ENCODE results near the gene SH3PXD2A.

The SH3PXD2A gene

DNA sequence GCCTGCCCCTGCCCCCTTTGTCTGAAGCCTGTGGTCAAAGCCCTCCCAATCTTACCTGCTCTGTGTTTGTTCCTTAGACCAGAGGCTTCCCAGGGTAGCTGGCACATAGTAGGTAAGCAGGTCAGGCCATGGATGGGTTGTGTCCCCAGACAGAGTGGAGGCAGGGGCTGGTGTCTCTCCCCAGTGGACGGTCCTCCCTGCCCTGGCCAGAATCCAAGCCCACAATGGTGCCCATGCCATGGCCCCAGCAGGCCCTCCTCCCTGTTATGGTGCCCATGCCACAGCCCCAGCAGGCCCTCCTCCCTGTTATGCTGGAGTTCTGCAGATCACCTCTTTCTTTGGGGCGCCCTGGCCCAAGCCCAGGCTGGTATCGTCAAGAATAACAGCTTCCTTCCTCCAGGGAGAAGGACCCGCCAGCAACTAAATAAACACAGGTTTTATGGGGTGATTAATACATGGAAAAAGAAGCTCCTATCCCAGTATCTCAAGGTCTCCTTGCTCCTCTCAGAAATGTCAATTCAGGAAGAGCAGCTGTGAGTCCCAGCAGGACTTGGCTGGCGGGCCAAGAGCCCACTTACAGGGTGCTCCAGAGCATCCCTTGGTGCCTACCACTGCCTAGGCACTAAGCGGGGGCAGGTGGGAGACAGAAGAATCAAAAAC, 279.8 kb downstream of the SH3PXD2A start:
- no peak overlapping the region; the same call in 1 of the 2 replicates for H3K27ac ChIP-seq
- TF ChIP-seq, protein P1, sequence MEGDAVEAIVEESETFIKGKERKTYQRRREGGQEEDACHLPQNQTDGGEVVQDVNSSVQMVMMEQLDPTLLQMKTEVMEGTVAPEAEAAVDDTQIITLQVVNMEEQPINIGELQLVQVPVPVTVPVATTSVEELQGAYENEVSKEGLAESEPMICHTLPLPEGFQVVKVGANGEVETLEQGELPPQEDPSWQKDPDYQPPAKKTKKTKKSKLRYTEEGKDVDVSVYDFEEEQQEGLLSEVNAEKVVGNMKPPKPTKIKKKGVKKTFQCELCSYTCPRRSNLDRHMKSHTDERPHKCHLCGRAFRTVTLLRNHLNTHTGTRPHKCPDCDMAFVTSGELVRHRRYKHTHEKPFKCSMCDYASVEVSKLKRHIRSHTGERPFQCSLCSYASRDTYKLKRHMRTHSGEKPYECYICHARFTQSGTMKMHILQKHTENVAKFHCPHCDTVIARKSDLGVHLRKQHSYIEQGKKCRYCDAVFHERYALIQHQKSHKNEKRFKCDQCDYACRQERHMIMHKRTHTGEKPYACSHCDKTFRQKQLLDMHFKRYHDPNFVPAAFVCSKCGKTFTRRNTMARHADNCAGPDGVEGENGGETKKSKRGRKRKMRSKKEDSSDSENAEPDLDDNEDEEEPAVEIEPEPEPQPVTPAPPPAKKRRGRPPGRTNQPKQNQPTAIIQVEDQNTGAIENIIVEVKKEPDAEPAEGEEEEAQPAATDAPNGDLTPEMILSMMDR (conservative IDR thresholded peaks at IDR 0.05): no peak
- TF ChIP-seq ZFX (IDR thresholded peaks at IDR 0.05): no peak

DNA sequence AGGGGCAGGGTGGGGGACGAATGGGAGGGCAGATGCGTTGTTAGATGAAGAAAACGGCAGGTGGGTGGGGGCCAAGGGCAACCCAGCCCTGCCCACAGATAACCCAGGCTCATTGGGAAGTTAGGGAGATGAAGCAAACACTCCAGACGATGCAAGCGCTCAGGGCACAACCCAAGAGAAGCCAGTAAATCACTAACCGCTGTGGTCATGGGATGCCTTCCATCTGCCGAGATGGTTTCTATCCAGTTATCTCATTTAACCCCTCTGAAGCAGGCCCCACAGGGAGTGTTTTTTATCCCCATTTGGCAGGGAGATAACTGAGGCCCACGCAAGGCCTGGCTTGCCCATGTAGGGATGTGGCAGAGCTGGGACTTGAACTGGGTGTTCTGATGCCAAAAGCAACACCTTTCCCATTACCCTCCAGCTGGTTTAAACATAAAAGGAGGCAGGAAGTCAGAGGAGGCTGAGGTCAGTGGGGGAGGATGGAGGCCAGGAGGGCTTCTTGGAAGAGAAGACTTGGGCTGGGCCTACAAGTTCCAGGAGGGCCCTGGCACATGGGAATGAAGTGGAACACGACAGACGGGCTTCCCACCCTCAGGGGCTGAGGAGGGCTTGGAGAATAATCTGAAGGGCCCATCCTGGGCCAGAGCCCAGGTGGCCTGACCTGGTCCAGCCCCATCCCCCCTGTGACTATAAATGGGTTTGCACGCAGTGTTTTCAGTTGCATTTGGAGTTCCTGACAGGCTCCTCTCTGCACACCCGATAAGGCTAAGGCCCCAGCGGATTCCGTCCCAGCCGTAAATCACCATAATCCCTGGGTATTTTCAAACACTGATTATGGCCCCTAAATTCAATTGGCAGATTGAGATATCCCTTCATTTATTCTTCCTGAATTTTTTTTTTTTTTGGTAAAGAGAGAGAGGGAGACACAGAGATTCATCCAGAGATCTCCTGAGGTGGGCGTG, 281.0 kb downstream of the SH3PXD2A start:
- H3K27ac ChIP-seq: no peak overlapping the region; the same call in 1 of the 2 replicates
- no peak for TF ChIP-seq ZFX (IDR thresholded peaks at IDR 0.05)

DNA sequence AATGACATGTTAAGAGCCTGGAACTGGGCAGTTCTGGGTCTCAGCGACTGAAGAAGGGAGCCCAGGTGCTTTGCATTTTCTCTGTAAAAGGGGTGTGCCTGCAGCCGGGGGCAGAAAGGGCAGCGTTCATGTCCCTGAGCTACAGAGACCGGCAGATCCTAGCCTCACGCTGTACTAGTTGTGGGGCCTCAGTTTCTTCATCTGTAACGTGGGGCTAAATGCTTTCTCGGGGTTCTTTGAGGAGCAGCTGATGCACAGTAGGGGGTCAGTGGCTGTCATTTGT, 282.2 kb downstream of the SH3PXD2A start:
- TF ChIP-seq, protein P1 (conservative IDR thresholded peaks at IDR 0.05): no peak
- no peak for TF ChIP-seq ZFX (IDR thresholded peaks at IDR 0.05)
- H3K27ac ChIP-seq: no peak overlapping the region; the same call in 1 of the 2 replicates

DNA sequence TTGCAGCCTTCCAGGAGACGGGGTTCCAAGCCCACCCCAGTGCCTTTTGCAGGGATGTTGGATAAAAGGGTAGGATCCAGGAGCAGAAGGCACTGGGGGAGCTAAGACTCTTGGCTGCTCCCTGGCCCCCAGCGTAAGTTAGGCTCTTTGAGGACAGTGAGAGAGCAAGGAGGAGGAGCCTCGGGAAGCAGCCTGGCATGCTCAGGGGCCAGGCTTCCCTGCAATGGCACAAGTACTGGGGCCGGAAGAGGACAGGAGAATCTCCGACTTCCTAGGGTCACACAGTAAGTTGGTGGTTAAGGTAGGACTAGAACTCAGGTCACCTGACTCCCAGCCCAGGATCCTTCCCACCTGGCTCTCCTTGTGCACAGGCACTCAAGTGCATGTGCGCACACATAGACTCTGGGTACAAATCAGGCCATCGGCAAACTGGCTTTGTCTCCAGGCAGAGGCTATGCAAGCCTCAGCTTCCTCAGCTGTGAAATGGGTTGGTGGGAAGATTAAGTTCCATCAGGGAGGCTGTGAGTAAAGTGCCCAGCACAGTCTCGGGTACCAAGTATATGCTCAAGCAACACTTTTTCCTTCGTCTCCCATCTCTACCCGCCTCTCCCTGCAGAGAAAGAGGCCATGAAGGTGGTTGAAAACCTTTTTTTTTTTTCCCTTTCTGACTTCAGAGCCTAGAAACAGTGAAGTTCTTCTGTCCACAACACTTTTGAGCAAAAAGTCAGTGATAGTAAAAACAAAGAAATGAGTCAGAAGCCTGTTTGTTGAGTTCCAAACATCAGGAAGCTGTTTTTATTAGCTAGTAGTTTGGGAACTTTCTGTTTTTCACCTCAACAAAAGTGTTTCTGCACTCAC, 282.8 kb downstream of the SH3PXD2A start:
- TF ChIP-seq ZFX (IDR thresholded peaks at IDR 0.05): no peak
- TF ChIP-seq, protein P1 (conservative IDR thresholded peaks at IDR 0.05): no peak
- H3K27ac ChIP-seq: no peak overlapping the region; the same call in 1 of the 2 replicates

DNA sequence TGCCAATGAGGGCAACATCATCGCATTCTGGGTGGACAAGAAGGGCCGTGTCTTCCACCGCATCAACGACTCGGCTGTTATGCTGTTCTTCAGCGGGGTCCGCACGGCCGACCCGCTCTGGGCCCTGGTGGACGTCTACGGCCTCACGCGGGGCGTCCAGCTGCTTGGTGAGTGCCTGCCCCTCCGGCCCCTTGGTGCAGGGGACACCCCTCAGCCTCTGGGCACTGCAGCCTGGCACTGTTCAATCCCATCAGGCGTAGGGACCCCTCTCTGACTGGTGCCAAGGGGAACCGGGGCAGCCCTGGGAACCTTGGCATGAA, 283.8 kb downstream of the SH3PXD2A start:
- TF ChIP-seq, protein P1 (conservative IDR thresholded peaks at IDR 0.05): no peak
- TF ChIP-seq ZFX (IDR thresholded peaks at IDR 0.05): no peak
- no peak overlapping the region for H3K27ac ChIP-seq

DNA sequence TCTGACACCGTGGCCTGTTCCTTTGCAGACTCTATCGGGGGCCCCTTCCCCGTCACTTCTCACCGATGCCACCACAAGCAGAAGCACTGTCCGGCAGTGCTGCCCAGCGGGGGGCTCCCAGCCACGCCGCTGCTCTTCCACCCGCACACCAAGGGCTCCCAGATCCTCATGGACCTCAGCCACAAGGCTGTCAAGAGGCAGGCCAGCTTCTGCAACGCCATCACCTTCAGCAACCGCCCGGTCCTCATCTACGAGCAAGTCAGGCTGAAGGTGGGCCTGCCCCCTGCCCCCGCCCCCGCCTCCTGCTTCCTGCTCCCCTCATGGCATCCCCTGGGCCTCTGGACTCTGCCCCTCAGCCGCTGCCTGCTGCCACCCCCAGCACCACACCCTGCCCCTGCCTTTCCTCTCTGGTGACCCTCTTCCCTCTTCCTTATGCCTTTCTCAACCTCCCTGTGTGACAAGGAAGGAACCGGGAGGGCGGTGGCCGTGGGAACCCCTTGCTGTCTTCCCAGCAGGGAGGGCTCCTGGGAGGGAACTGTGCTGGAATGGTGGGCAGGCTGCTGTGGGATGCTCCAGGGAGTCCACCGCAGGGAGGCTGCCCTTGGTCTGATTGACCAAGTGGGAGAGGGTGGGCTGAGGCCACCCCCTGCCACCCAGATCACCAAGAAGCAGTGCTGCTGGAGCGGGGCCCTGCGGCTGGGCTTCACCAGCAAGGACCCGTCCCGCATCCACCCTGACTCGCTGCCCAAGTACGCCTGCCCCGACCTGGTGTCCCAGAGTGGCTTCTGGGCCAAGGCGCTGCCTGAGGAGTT, 284.3 kb downstream of the SH3PXD2A start:
- no peak for TF ChIP-seq ZFX (IDR thresholded peaks at IDR 0.05)
- TF ChIP-seq, protein P1 (conservative IDR thresholded peaks at IDR 0.05): no peak
- no peak overlapping the region for H3K27ac ChIP-seq

DNA sequence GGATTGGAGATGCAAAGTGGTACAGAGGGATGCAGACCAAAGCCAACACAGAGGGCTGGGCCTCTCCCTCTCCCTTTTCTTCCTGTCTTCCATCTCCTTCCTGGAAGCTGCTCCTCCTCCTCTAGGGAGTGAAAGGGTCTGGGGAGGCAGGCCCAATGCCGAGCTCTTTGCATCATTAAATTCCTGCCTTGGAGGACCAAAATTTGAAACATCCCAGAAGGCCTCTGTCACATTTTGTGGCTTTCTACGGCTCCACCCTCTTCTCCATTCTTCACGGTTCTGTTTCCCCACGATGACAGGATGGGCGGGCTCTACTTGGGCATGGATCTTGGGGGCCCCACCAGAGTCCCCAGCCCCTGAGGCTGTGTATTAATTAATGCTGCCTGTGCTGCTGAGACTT, 285.5 kb downstream of the SH3PXD2A start:
- no peak overlapping the region for H3K27ac ChIP-seq
- TF ChIP-seq ZFX (IDR thresholded peaks at IDR 0.05): no peak
- TF ChIP-seq, protein P1 (conservative IDR thresholded peaks at IDR 0.05): no peak

All from C4-2B (cell line).